WI38 (cell line): Measurements from ENCODE around the gene CDS2.

Experiments used
- H3K4me3 ChIP-seq: 2 replicates; pipeline ENCODE4 v1.5.1; 2011; ENCODE audit warnings: low read depth, mild to moderate bottlenecking, control low read depth, low read length
- TF ChIP-seq, protein P1 (sequence below): IDR thresholded peaks from 2 replicates; pipeline ENCODE4 v1.5.1; 2012; ENCODE audit warnings: low read depth, mild to moderate bottlenecking, control low read depth, low read length

Gene CDS2

DNA sequence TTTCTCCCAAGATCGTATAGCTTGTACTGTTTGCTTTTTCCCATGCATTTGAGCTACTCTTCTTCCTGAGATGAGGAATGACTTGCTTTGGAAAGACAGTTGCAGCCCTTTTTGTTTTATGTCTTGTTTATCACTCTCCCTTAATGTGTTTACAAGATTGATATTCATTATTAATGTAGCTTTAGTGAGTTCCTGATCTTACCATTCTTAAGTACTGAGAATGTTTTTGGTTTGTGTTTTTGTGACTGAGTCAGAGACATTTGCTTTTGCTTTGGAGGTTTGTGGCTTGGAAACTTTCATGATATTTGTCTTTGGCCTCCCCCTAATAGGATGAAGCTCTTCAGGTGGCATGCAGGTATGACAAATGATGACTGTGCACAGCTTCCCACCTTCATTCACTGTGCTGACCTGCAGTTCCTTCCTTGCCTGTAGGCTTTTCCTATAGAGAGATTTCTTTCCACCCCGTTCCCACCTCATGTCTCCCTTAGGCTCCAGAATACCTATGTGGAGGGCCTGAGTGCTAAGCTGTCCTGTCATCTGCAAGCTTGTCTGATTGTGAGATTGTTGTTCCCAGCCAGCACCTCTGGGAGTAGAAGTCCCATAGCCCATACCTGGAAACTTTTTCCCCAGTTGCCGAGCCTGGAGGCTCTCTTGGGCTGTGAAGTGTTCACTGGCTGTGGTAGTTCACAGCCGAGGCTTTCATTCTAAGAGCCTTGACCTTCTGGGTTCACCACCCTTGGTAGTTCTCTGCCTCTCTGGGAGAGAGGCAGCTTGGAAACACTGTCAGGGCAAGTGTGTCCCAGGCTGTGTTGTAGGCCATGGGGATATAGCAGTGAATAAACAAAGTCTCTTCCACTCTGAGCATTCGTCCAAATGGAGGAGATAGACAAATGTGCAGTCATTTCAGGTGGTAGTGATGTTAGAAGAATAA is 27.1 kb downstream of the CDS2 start:
- H3K4me3 ChIP-seq = no peak overlapping the region
- TF ChIP-seq, protein P1, sequence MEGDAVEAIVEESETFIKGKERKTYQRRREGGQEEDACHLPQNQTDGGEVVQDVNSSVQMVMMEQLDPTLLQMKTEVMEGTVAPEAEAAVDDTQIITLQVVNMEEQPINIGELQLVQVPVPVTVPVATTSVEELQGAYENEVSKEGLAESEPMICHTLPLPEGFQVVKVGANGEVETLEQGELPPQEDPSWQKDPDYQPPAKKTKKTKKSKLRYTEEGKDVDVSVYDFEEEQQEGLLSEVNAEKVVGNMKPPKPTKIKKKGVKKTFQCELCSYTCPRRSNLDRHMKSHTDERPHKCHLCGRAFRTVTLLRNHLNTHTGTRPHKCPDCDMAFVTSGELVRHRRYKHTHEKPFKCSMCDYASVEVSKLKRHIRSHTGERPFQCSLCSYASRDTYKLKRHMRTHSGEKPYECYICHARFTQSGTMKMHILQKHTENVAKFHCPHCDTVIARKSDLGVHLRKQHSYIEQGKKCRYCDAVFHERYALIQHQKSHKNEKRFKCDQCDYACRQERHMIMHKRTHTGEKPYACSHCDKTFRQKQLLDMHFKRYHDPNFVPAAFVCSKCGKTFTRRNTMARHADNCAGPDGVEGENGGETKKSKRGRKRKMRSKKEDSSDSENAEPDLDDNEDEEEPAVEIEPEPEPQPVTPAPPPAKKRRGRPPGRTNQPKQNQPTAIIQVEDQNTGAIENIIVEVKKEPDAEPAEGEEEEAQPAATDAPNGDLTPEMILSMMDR = no peak

DNA sequence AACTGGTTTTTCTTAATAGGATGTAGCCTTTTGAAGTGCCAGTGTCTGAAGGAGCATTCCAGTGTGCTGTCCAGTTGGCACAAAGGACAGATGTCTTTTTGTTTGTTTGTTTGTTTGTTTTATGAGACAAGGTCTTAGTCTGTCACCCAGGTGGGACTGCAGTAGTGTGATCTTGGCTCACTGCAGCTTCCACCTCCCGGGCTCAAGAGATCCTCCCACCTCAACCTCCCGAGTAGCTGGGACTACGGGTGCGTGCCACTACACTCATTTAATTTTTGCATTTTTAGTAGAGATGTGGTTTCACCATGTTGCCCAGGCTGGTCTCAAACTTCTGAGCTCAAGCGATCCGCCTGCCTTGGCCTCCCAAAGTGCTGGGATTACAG is 27.7 kb downstream of the CDS2 start:
- TF ChIP-seq, protein P1 = no peak
- no peak overlapping the region for H3K4me3 ChIP-seq

DNA sequence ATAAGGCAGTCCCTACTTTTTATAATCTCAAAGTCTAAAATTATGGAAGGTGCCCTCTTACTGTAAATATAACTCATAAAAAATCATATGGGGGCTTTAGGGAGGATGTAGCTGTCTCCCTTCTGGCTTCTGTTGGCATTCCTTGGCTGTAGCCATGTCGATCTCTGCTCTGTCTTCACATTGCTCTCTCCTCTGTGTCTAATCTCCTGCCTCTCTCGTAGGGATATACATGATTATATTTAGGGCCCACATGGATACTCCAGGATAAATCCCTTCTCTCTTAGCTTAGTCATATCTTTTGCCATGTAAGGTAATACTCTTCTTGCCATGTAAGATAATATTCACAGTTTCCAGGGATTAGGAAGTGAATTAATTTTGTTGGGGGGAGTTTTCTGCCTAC is 28.6 kb downstream of the CDS2 start:
- H3K4me3 ChIP-seq = no peak overlapping the region
- TF ChIP-seq, protein P1 = no peak

DNA sequence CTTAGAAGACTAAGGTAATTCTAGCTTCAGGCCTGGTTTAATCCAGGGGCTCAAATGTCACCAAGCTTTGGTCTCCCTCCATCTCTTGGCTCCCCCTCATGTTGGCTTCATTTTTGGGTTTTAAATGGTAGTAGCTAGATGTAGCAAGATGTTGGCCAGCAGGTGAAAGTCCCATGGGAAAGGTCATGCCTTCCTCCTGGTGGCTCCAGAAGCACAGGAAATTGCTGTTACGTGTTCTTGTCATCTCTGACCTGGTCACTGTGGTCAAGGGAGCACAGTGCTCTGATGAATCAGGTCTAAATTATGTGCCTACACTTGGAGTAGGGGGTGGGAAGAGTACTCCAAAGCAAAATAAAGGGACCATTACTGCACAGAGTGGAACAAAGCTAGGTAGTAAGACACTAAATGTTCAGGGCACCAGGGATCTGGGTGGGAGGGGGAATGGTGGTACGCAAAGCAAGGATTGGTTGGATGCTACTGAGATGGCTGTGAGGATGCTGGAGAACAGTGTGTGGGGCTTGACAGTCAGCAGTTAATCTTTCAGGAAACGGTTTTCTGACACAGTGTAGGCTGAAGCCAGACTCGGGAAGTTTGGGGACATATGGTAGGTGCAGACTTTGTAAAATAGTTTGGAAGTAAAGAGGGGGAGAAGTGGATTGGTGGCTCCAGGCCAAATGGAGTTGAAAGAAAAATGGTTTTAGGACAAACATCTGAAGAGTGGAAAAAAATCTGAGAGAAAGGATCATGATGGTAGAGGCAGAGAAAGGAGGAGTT is 30.1 kb downstream of the CDS2 start:
- TF ChIP-seq, protein P1 = no peak

DNA sequence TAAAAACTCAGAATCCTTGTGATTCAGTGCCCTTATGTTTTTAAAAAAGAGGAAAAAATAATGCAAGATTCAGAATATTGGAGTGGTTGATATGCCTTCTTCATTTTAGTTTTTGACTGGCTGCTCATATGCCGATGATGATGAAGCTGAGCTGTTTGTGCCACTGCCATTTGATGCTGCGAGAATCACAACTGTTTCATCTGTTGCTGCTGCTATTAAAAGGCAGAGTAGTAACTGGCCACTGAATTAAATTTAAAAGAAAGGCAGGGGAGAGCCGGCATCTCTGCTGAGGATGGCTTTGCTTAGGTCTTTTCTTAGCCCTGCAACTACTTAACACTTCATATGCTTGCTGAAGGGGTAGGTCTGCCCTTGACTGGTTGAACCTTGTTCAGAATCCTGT is 33.1 kb downstream of the CDS2 start:
- TF ChIP-seq, protein P1 = no peak
- no peak overlapping the region for H3K4me3 ChIP-seq

More for the DNA sequence above, 30.1 kb downstream of the CDS2 start:
- H3K4me3 ChIP-seq = no peak overlapping the region

DNA sequence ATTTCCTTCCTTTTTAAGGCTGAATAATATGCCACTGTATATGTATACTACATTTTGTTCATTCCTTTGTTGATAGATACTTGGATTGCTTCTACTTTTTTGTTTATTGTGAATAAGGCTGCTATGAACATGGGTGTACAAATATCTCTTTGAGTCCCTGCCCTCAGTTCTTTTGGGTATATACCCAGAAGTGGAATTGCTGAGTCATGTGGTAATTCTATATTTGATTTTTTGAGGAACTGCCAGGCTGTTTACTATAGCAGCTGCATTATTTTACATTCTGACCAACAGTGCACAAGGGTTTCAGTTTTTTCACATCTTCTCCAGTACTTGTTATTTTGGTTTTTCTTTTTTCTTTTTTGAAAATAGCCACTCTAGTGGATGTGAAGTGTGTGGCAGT is 34.1 kb downstream of the CDS2 start:
- TF ChIP-seq, protein P1 = no peak
- H3K4me3 ChIP-seq = no peak overlapping the region

DNA sequence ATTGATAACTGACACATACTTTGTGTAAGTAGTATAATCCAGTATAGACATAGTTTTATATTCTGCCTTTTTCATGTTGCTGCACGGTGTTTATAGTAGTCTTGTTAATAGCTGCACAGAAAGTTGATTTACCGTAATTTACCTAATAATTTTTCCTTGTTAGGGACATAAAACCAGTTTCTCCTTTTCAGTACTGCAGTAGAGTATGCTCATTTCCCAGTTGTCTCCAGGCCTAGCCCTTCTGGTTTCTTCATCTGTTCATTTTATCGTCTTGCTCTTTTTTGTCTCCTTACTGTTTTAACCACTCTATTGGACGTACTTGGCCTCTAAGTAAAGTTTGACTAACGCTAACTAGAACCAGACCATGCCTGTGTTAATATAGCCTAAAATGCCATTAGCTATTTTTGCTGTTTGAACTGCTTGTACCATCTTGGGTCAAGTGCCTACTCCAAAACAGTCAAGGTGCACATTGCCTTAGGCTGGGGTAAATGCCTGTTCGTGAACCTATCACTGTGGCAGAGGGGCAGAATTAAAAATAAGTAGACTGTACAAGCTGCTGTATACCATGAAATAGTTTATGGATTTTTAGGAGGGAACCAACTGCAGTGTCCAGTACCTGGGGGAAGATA is 34.8 kb downstream of the CDS2 start:
- no peak overlapping the region for H3K4me3 ChIP-seq
- TF ChIP-seq, protein P1 = no peak
